ENCODE measurements around the gene ADAMTS12.

Gene ADAMTS12

DNA sequence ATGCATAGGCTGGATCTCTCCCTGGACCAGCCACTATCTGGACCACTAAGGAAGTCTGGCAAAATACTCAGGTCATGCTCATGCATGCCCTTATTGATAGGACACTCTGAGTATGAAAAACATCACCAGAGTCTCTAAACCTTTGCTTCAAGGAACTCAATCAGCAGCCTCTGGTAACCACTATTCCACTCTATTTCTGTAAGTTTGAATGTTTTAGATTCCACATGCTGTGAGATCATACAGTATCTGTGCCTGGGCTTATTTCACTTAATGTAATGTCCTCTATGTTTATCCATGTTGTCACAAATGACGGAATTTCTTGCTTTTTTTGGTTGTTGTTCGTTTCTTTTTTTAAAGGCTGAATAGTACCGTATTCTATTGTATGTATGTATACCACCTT, 382.8 kb downstream of the ADAMTS12 start:
- no peak for DNase-seq

DNA sequence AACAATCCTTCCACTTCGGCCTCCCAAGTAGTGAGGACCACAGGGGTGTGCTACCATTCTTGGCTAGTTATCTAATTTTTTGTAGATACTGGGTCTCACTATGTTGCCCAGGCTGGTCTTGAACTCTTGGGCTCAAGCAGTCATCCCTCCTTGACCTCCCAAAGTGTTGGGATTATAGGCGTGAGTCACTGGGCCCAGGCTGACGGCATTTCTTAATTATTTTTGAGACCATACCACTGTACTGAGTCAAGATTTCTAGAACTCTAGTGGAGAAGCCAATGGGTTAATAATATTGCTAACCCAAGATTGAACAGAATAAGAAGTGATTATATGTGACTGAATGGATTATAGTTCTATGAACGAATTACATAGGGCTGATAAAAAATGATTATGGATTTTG, 384.4 kb downstream of the ADAMTS12 start:
- no peak for DNase-seq

DNA sequence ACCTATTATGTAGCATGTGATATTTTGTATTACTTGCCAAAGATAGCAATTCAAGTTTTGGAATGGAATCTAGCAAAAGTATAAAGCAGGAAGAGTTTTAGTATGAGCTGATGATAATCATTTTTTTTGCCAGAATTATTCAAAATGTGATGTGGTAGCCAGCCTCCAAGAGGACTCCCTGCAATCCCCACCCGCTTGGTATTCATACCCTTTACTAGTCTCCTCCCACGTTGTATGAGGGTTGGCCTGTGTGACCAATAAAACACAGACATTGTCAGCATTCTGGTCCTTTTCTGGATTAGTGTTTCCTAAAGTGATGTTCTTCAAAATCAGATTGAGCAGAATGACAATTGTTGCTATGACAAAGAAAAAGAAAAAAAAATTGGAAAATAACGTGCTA, 387.2 kb downstream of the ADAMTS12 start:
- no peak for DNase-seq

DNA sequence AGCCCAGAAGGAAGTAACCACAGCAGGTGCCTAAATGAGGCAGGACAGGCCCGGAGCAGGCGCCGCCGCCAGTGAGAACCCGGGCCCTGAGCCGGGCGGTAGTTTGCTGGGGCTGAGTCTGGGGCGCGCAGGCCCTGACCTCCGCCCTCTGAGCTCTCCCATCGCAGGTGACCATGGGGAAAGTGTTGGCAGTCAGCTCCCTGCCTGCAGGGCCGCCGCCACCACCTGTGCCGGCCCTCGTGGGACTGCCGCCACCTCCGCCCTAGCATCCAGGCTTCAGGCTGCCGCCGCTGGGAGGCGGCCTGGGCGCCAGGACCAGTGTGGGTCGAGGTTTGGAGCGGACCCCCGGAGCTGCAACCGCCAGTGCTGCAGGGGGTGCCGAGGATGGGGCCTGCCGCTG, 389.9 kb downstream of the ADAMTS12 start:
- DNase-seq, result no peak

DNA sequence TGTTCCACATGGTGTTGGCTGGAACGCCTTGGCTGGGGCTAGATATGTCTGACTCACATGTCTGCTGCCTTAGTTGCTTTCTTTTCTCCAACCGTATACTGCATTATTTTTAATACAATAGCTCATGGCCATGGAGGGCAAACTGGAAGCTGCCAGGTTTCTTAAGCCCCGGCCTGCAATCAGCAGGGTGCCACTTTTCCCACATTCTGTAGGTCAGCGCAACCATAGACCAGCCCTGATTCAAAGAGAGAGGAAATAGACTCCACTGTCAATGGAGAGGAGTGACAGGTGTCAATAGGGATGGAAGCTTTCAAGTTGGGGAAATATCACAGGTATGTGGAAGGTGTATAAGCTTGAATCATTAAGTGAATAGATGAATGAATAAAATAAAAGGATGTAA, 390.5 kb downstream of the ADAMTS12 start:
- DNase-seq, result no peak

DNA sequence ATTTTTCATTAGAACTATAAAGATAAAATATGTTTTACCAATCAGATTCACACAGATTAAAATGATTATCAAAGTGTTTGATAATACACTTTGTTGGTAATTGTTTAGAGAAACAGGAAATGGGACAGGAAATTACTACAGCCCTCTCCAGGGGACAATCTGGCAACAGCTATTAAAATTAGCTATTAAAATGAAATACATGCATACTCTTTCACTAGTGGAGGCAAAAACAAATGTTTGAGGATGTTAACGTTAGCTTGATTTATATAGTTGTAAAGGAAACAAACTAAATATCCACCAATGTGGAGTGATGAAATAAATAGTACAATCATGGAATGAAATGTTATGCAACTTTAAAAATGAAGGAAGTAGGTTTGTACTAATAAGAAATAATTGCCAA, 397.3 kb downstream of the ADAMTS12 start:
- no peak for DNase-seq

DNA sequence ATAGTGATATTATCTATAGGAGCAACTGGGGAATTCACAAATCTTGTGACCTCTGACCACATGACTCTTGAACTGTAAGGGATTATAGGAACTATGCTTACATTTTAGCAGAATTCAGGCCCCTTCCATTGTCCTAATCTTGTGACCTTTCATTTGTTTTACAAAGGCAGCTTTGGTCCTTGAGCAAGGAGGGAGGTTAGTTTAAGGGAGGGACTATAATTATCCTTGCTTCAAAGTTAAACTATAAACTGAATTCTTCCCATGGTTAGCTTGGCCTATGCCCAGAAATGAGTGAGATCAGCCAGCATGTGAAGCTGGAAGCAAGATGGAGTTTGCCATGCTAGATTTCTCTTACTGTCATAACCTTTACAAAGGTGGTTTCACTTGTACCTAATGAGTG, 399.8 kb downstream of the ADAMTS12 start:
- DNase-seq, result no peak

DNA sequence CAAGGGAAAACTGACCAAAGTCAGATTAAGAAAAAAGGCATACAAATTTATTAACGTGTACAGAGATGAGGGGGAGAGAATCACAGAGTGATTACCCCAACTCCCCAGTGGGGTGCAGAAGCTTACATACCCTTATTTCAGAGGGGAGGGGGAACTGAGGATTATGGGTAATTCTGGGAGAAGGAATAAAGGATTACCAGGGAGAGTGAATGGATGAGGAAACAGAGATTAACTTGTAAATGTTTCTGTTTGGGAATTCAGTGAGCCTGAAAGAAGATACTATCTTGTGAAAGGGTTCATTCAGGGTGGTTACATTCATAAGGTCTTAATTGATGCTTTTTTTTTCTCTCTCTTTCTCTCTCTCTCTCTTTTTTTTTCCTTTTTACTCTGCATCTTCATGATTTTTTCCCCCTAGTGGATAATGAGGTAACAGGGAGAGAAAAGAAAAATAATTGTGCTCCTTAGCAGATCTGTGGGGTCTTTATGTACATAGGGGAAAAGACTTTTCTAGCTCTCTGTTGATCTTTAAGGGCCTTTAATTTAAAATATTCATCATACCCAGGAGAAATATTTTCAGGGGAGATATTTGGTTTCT, 401.6 kb downstream of the ADAMTS12 start:
- no peak for DNase-seq

DNA sequence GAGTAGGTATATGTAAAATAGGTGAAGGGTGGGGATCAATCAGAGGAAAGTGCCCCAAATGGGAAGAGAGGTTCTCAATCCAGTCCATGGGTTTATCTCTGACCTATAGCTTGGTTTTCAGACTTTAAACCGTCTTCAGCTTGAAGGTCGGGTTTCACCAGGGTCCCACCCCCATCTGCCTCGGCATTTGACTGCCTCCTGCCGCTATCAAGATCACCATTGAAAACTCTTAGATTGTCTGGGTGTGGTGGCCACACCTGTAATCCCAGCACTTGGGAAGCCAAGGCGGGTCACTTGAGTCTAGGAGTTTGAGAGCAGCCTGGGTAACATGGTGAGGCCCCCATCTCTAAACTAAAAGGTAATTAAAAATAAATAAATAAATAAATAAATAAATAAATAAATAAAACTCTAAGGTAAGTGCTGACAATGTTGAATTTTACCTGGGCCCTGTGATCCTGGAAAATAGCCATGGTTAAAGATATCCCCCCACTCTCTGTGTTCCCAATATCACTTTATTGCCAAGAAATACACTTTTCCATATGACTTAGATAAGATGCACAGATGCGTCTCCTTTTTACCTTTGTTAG, 402.2 kb downstream of the ADAMTS12 start:
- no peak for DNase-seq

DNA sequence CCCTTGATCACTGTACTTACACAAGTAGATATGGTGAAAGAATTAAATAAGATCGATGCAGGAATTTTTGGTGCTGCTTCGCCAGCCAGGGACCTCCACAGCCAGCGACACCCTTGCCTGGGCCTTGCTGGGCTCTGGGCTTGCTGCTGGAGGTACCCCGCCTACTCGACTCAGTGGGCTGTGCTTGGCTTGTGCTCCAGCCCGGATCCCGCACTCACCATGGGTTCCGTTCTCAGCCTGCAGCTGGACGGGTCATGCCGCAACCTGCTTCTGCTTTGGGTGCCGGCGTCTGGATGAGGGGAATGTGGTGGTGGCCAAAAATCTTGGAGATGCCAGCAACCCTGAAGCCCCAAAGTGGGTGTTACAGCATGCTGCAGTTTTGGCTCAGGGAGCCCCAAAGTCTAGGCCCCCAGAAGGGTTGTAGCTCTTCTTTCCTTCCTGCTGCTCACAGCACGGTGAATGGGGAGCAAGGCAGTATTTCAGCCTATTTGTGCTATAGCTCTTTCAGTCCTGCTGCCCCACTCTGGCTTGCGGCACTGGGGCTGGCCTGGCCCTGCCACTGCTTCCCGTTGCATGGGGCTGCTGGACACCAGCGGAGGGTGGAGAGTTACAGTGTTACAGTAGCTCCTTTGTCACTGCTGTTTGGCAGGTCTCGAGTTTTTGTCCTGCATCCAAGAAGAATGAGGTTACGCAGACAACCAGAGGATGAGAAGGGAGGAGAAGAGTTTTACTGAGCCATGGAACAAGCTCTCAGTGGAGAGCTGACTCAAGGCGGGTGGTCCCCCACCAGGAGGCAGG, 403.0 kb downstream of the ADAMTS12 start:
- DNase-seq, result no peak

DNA sequence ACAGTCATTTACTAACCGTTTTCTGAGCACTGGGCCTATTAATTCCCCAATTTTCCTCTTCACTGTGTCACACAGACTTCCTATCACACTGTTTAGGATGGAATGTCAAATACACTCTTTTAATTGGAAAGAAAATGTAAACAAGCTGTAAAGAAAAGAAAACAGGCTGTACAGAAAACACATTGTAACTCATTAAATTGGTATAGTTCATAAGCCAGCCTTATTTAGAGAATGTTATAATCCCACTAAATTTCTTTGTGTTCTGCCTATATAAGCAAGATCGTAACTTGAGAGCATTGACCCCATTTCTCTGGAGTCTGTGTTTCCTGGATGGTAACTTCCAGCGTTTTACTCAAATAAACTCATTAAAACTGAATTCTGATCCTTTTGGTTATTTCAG, 404.6 kb downstream of the ADAMTS12 start:
- no peak for DNase-seq

DNA sequence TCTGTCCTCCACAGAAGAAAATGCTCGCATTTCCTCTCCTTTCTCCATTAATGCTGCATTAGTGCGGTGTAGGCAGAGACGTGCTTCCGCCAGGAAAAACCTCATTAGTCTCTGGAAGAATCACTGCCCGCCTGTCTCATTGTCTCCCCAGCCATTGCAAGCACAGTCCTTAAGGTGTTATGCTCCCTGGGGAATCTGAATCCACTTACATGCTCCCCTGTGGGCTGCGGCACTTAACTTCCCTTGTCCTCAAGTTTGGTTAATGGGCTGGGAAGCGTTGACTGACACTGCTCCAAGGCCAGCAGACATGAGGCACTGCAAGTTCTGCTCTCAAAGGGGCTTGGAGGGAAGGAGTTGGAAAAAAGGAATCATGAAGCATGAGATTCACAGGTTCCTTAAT, 409.5 kb downstream of the ADAMTS12 start:
- no peak for DNase-seq

DNA sequence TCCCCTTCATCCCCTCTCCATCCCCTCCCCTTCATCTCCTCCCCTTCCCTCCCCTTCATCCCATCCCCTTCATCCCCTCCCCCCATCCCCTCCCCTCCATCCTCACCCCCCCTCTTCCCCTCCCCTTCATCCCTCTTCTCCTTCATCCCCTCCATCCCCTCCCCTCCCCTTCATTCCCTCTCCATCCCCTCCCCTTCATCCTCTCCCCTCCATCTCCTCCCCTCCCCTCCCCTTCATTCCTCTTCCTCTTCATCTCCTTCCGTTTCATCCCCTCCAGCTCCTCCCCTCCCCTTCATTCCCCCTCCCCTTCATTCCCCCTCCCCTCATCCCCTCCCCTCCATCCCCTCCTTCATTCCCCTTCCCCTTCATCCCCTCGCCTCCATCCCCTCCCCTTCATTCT, 410.9 kb downstream of the ADAMTS12 start:
- DNase-seq, result no peak

DNA sequence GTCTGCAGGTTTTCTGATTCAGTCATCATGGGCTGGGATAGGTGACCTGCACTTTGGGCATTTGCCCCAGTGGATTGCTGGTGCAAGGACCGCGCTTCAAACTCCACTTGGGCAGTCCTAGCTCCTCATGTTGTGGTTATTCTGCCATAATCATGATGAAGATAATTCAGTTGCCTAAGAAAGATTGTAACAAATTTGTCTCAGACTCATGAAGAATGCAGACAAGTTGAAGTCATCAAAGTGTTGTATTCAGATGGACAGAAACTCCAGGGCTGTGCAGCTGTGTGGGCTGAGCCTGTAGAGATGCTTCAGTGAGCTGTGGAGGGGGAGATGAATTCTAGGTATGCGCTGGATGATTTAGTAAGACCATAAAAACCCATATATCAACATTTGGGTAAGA, 412.5 kb downstream of the ADAMTS12 start:
- DNase-seq, result no peak

DNA sequence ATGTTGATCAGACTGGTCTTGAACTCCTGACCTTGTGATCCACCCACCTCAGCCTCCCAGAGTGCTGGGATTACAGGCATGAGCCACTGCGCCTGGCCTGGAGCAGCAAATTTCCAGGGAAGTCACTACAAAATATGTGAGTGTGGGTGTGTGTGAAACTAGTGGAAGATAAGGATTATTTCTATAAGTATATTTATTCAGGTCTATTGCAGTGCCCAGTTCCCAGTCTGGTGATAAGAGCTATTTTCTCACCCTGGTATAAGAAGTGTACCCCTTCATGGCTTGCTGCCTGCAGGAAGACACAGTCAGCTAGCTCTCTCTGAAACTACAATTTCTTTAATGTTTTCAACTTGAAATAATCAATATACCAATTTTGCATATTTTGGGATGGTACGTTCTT, 414.0 kb downstream of the ADAMTS12 start:
- no peak for DNase-seq

DNA sequence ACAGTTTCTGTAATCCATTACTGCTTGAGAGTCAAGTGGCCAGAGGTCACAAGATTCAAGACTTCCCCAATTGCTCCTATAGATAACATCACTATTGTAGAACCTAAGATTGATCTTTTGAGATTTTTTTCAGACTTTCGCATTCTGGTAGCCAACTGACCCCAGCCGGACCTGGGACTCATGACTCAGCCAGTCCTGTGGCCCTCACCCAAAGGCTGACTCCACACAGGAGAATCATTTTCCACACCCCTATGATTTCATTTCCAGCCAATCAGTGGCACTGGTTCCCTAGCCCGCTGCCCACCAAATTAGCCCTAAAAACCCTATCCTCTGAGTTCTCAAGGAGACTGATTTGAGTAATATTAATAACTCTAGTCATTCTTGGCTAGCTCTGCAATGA, 414.8 kb downstream of the ADAMTS12 start:
- no peak for DNase-seq

DNA sequence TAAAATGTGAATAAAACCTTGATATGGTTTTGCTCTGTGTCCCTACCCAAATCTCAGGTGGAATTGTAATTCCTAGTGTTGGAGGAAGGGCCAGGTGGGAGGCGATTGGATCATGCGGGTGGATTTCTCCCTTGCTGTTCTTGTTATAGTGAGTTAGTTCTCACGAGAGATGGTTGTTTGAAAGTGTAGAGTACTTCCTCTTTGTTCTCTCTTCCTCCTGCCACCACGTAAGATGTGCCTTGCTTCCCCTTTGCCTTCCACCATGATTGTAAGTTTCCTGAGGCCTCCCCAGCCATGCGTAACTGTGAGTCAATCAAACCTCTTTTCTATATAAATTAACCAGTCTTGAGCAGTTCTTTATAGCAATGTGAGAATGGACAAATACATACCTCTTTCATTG, 416.1 kb downstream of the ADAMTS12 start:
- DNase-seq, result no peak

DNA sequence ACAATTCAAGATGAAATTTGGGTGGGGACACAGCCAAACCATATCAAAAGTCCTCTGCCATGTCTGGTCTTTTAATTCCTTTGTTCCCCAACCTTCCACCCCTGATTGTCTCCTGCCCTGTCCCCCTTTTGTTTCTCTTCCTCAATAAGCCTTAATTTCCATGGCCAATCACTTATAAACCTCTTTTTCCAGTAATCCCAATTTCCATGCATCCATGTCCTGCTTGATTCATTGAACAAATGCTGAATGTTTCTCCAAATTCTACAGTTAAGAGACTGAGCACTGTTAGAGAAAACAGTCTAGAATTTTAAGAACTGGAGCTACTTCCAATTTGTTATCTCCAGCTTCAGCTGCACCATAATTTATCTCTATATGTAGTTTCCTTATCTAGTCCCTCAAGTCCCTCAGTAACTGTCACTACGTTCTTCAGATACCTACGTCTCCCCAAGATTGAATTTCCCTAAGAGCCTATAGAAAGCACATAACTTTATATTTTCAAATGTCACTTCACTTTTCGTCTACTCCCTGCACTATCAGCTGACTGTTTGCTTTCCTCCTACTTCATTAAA, 416.8 kb downstream of the ADAMTS12 start:
- no peak for DNase-seq

DNA sequence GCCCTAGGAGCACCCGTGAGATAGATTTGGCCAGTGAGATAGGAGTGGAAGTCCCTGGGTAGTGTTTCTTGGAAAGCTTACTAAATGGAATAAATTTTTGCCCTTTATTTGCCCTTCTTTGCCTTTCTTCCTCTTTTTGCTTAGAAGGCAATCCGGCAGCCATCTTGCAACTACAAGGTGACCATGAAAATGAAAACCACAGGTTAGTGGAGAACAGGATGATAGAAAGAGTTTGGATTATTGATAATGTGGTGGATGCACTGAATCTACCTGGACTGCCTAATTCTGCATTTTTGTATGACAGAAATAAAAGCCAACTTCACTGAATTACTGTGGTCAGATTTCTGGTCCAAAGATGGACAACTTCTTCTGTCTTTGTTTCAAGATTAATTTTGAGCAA, 417.8 kb downstream of the ADAMTS12 start:
- DNase-seq, result no peak

Data from stimulated activated CD4-positive, alpha-beta T cell treated with anti-CD3 and anti-CD28 coated beads, Interleukin-1b, Interleukin-23, amount 100 ng/mL, for 48 hours (primary cell).